ENCODE data around the gene DCX. TPM values are rescaled to one million over a fixed set of nuclear protein-coding genes. Genes with fewer than 3 reads are reported as not detected.

DCX gene
- total and polyA plus RNA-seq, 9 of the 15 experiments (the other 6 are each of a cell fraction or from before 2014, with no cell fraction given) = not detected

GRCh38 chrX:111410590-111411078 lies 1.4 kb downstream of the DCX start:
- Histone ChIP-seq H3K36me3 (ENCODE audit: control insufficient read depth, insufficient read depth, low read length) (no peaks in the 10 kb centered on the region), H4K20me1 (replicated peaks; ENCODE audit: control insufficient read depth, insufficient read depth, low read length) (no peaks in the 10 kb centered on the region), H3K27ac (ENCODE audit: extremely low read depth, low read depth, low read length) (no peak overlapping the region), H3K4me3 (no peak overlapping the region), H3K9me3 (replicated peaks; ENCODE audit: control insufficient read depth, insufficient read depth, low read depth, low read length) (no peaks in the 10 kb centered on the region), H3K4me1 (replicated peaks in 1 of 2; ENCODE audit: control insufficient read depth in 2 of 2, insufficient read depth in 2 of 2, low read length in 2 of 2) (no peaks in the 10 kb centered on the region), H3K9ac (ENCODE audit: insufficient read depth in 1 of 2, low read depth in 2 of 2, low read length in 2 of 2) (no peak overlapping the region), H2AFZ (ENCODE audit: low read depth, low read length) (no peak overlapping the region), H3K27me3 (ENCODE audit: control insufficient read depth in 2 of 2, insufficient read depth in 2 of 2, low read length in 2 of 2) (no peaks in the 10 kb centered on the region), H3K79me2 (ENCODE audit: control insufficient read depth, insufficient read depth, low read length) (no peaks in the 10 kb centered on the region), H3K9me1 (ENCODE audit: control insufficient read depth, insufficient read depth, low read length) (no peaks in the 10 kb centered on the region), H3K4me2 (ENCODE audit: insufficient read depth, low read length) (no peak overlapping the region)
- POLR2A ChIA-PET = no interaction called here
- in situ Hi-C loops (cut with MboI) = no loop called here
- intact Hi-C loops (cut with micrococcal nuclease) = no loop called here
- TF ChIP-seq NFIC (IDR thresholded peaks at IDR 0.05) (peak; percentile 33; the same call in 1 of the 2 replicates), ZBTB8A (IDR thresholded peaks at IDR 0.05; ENCODE audit: partially characterized antibody) (no peak), HIVEP1 (CRISPR knock-in tag; IDR thresholded peaks at IDR 0.05) (no peak), CAMTA2 (CRISPR knock-in tag; conservative IDR thresholded peaks at IDR 0.05) (no peak)
- BruUV-seq (replicated peaks) = no TSS peak
- no peak for DNase-seq (ENCODE audit: extremely low read depth in 1 of 4, low spot score in 3 of 4)
- FAIRE-seq = no peak
- no peak for ATAC-seq
- CTCF ChIA-PET (ENCODE audit: low intra/inter-chr PET ratio) = no interaction called here
- WGBS (ENCODE audit: insufficient coverage, low coverage, missing lambda C conversion rate) = 0% methylated on average over 2 of the region's 2 CpGs

GRCh38 chrX:111409326-111409725 lies 2.7 kb downstream of the DCX start:
- in situ Hi-C loops (cut with MboI) = no loop called here
- no peaks in the 10 kb centered on the region for H3K9me3 ChIP-seq (replicated peaks; ENCODE audit: control insufficient read depth, insufficient read depth, low read depth, low read length)
- H3K27me3 ChIP-seq (ENCODE audit: control insufficient read depth in 2 of 2, insufficient read depth in 2 of 2, low read length in 2 of 2) = no peaks in the 10 kb centered on the region
- no peak overlapping the region for H3K4me3 ChIP-seq
- H3K9me1 ChIP-seq (ENCODE audit: control insufficient read depth, insufficient read depth, low read length) = no peaks in the 10 kb centered on the region
- no peak for TF ChIP-seq ZBTB26 (CRISPR knock-in tag; IDR thresholded peaks at IDR 0.05)
- BruUV-seq (replicated peaks) = no TSS peak
- no peak overlapping the region for H3K27ac ChIP-seq (ENCODE audit: extremely low read depth, low read depth, low read length)
- ATAC-seq (no peak), DNase-seq (ENCODE audit: extremely low read depth in 1 of 4, low spot score in 3 of 4) (no peak), FAIRE-seq (no peak)
- H3K9ac ChIP-seq (ENCODE audit: insufficient read depth in 1 of 2, low read depth in 2 of 2, low read length in 2 of 2) = no peak overlapping the region
- no peaks in the 10 kb centered on the region for H3K79me2 ChIP-seq (ENCODE audit: control insufficient read depth, insufficient read depth, low read length)
- intact Hi-C loops (cut with micrococcal nuclease) = no loop called here
- 0% methylated on average over 3 of the region's 3 CpGs for WGBS (ENCODE audit: insufficient coverage, low coverage, missing lambda C conversion rate)
- no peaks in the 10 kb centered on the region for H3K4me1 ChIP-seq (replicated peaks in 1 of 2; ENCODE audit: control insufficient read depth in 2 of 2, insufficient read depth in 2 of 2, low read length in 2 of 2)
- CTCF ChIA-PET (ENCODE audit: low intra/inter-chr PET ratio) = no interaction called here
- no peaks in the 10 kb centered on the region for H3K36me3 ChIP-seq (ENCODE audit: control insufficient read depth, insufficient read depth, low read length)
- H3K4me2 ChIP-seq (ENCODE audit: insufficient read depth, low read length) = no peak overlapping the region
- no peaks in the 10 kb centered on the region for H4K20me1 ChIP-seq (replicated peaks; ENCODE audit: control insufficient read depth, insufficient read depth, low read length)
- no peak overlapping the region for H2AFZ ChIP-seq (ENCODE audit: low read depth, low read length)
- POLR2A ChIA-PET = no interaction called here

Data from K562 (cell line).